HEK293 (cell line): ENCODE data around the gene HMG20A.

Experiments
- CTCF ChIA-PET: fragments of 350-600 bp; formaldehyde crosslinking; extraction: SDS; loops from one replicate; lab custom pipeline; 2021; ENCODE audit warnings: antibody characterized with exemption; lab: Yijun Ruan, JAX
- POLR2A ChIA-PET: fragments of 300-600 bp; formaldehyde crosslinking; extraction: SDS; loops from one replicate; lab custom pipeline; 2020; ENCODE audit warnings: antibody characterized with exemption, inconsistent platforms; lab: Yijun Ruan, JAX
- H3K27ac ChIP-seq: fragments of 200-500 bp; sonication (Bioruptor generic); 2 replicates; pipeline ENCODE4 v1.5.1; 2014; ENCODE audit warnings: low read depth, low read length, control low read depth, inconsistent platforms; ENCODE audit errors: extremely low read depth
- H3K36me3 ChIP-seq, 2 experiments: fragments of 200-500 bp in 1 of 2; sonication (Bioruptor generic) in 1 of 2; 1 replicate in 1 of 2; 2 replicates in 1 of 2; pipeline ENCODE4 v1.5.1; 2014 to 2017; ENCODE audit warnings: inconsistent platforms in 2 of 2, low read length in 2 of 2; ENCODE audit not compliant: control insufficient read depth in 2 of 2, insufficient read depth in 1 of 2
- H3K4me1 ChIP-seq: fragments of 200-500 bp; sonication (Bioruptor generic); 2 replicates; pipeline ENCODE4 v1.5.1; 2014; ENCODE audit warnings: mild to moderate bottlenecking, low read length, inconsistent platforms; ENCODE audit not compliant: control insufficient read depth, insufficient read depth
- H3K4me3 ChIP-seq: 2 replicates; pipeline ENCODE4 v1.5.1; 2011; ENCODE audit warnings: low read depth, mild to moderate bottlenecking, control low read depth, low read length, moderate library complexity
- H3K9me3 ChIP-seq: fragments of 200-500 bp; sonication (Bioruptor generic); 2 replicates; pipeline ENCODE4 v1.5.1; 2014; ENCODE audit warnings: low read depth, low read length, inconsistent platforms; ENCODE audit not compliant: control insufficient read depth, insufficient read depth
- ZBTB26 ChIP-seq: fragments of 450-650 bp; formaldehyde crosslinking; optimal IDR thresholded peaks from 2 replicates; pipeline ENCODE3; 2016; ENCODE audit warnings: missing biosample characterization, mild to moderate bottlenecking, missing genetic modification characterization
- ZNF138 ChIP-seq: fragments of 450-650 bp; formaldehyde crosslinking; IDR thresholded peaks from 2 replicates; pipeline ENCODE4 v1.5.1; 2016; ENCODE audit warnings: missing biosample characterization, missing genetic modification characterization, borderline replicate concordance
- ZNF146 ChIP-seq: fragments of 450-650 bp; formaldehyde crosslinking; IDR thresholded peaks from 2 replicates; pipeline ENCODE4 v1.5.1; 2016; ENCODE audit warnings: missing biosample characterization, missing genetic modification characterization
- ZNF155 ChIP-seq: fragments of 450-650 bp; formaldehyde crosslinking; IDR thresholded peaks from 2 replicates; pipeline ENCODE4 v1.5.1; 2016; ENCODE audit warnings: missing biosample characterization, missing genetic modification characterization
- ZNF157 ChIP-seq: fragments of 450-650 bp; formaldehyde crosslinking; IDR thresholded peaks from 2 replicates; pipeline ENCODE4 v1.5.1; 2016; ENCODE audit warnings: missing biosample characterization, missing genetic modification characterization
- ZNF248 ChIP-seq: fragments of 450-650 bp; formaldehyde crosslinking; IDR thresholded peaks from 2 replicates; pipeline ENCODE4 v1.5.1; 2017; ENCODE audit warnings: missing biosample characterization, missing genetic modification characterization
- ZNF280D ChIP-seq: fragments of 450-650 bp; formaldehyde crosslinking; IDR thresholded peaks from 2 replicates; pipeline ENCODE4 v1.5.1; 2016; ENCODE audit warnings: missing biosample characterization, missing genetic modification characterization
- ZNF404 ChIP-seq: fragments of 450-650 bp; formaldehyde crosslinking; IDR thresholded peaks from 2 replicates; pipeline ENCODE4 v1.5.1; 2017; ENCODE audit warnings: missing biosample characterization, missing genetic modification characterization
- ZNF580 ChIP-seq: fragments of 450-650 bp; formaldehyde crosslinking; IDR thresholded peaks from 2 replicates; pipeline ENCODE4 v1.5.1; 2016; ENCODE audit warnings: missing biosample characterization, missing genetic modification characterization
- ZNF629 ChIP-seq: fragments of 450-650 bp; formaldehyde crosslinking; IDR thresholded peaks from 2 replicates; pipeline ENCODE4 v1.5.1; 2017; ENCODE audit warnings: missing biosample characterization, missing genetic modification characterization
- ZNF658 ChIP-seq: fragments of 450-650 bp; formaldehyde crosslinking; IDR thresholded peaks from 2 replicates; pipeline ENCODE4; 2016; ENCODE audit warnings: missing biosample characterization, missing genetic modification characterization
- TF ChIP-seq, protein P1 (sequence below): fragments of 450-650 bp; formaldehyde crosslinking; IDR thresholded peaks from 2 replicates; pipeline ENCODE4 v1.5.1; 2016; ENCODE audit warnings: missing biosample characterization, missing genetic modification characterization

Gene HMG20A

DNA sequence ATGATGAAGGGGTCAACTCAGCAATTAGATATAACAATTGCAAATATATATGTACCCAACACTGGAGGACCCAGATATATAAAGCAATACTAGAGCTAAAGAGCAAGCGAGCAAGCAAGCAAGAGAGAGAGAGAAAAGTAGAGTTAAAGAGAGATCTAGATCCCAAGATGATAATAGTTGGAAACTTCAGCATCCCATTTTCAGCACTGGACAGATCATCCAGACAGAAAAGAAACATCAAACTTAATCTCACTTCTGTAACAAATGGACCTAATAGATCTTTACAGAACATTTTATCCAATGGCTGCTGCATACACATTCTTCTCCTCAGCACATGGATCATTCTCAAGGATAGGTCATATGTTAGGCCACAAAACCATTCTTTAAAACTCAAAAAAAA lies 24.0 kb upstream of the HMG20A start:
- no peak for TF ChIP-seq ZNF155
- TF ChIP-seq, protein P1, sequence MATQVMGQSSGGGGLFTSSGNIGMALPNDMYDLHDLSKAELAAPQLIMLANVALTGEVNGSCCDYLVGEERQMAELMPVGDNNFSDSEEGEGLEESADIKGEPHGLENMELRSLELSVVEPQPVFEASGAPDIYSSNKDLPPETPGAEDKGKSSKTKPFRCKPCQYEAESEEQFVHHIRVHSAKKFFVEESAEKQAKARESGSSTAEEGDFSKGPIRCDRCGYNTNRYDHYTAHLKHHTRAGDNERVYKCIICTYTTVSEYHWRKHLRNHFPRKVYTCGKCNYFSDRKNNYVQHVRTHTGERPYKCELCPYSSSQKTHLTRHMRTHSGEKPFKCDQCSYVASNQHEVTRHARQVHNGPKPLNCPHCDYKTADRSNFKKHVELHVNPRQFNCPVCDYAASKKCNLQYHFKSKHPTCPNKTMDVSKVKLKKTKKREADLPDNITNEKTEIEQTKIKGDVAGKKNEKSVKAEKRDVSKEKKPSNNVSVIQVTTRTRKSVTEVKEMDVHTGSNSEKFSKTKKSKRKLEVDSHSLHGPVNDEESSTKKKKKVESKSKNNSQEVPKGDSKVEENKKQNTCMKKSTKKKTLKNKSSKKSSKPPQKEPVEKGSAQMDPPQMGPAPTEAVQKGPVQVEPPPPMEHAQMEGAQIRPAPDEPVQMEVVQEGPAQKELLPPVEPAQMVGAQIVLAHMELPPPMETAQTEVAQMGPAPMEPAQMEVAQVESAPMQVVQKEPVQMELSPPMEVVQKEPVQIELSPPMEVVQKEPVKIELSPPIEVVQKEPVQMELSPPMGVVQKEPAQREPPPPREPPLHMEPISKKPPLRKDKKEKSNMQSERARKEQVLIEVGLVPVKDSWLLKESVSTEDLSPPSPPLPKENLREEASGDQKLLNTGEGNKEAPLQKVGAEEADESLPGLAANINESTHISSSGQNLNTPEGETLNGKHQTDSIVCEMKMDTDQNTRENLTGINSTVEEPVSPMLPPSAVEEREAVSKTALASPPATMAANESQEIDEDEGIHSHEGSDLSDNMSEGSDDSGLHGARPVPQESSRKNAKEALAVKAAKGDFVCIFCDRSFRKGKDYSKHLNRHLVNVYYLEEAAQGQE, result peak; percentile 76
- no peak for TF ChIP-seq ZNF658 (tag by site-specific recombination)
- TF ChIP-seq ZBTB26, result no peak
- TF ChIP-seq ZNF404, result no peak
- Histone ChIP-seq H3K9me3 (no peaks in the 10 kb centered on the region), H3K4me1 (no peaks in the 10 kb centered on the region), H3K27ac (no peak overlapping the region), H3K36me3 (no peaks in the 10 kb centered on the region), H3K4me3 (no peak overlapping the region)
- CTCF ChIA-PET, result interaction anchor here (0.5 kb wide), 1 partner anchor 145 kb away, joined by 3 read pairs; no protein-coding TSS in a partner anchor
- POLR2A ChIA-PET, result no interaction called here

GRCh38 chr15:77398927-77399326 lies 21.8 kb upstream of the HMG20A start:
- no peak for TF ChIP-seq ZNF138 (tag by site-specific recombination)
- peak; percentile 99 for TF ChIP-seq ZNF248 (tag by site-specific recombination)
- Histone ChIP-seq H3K27ac (no peak overlapping the region), H3K4me3 (no peak overlapping the region), H3K4me1 (no peaks in the 10 kb centered on the region), H3K9me3 (no peaks in the 10 kb centered on the region), H3K36me3 (no peaks in the 10 kb centered on the region)
- ChIA-PET CTCF (no interaction called here), POLR2A (no interaction called here)

DNA sequence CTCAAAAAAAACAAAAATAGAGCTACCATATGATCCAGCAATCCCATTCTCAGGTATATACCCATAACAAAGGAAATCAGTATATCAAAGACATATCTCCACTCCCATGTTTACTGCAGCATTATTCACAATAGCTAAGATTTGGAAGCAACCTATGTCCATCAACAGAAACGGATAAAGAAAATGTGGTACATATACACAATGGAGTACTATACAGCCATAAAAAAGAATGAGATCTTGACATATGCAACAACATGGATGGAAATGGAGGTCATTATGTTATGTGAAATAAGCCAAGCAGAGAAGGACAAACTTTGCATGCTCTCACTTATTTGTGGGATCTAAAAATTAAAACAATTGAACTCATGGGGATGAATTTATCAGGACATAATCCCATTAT lies 20.4 kb upstream of the HMG20A start:
- Histone ChIP-seq H3K4me1 (peaks cover 1% of the 10 kb centered on the region; the same call in 1 of the 2 replicates), H3K4me3 (no peak overlapping the region)
- TF ChIP-seq ZNF629 (no peak), ZNF146 (tag by site-specific recombination) (peak; percentile 99), ZNF280D (tag by site-specific recombination) (peak; percentile 91; the same call in 1 of the 2 replicates), ZNF580 (tag by site-specific recombination) (peak; percentile 93), ZNF157 (tag by site-specific recombination) (no peak)
- TF ChIP-seq, all 188 proteins: peak for 3
- ChIA-PET POLR2A (no interaction called here), CTCF (interaction anchor here (1.2 kb wide), 1 partner anchor 90 kb away, joined by 3 read pairs; no protein-coding TSS in a partner anchor)
- Histone ChIP-seq H3K27ac (no peak overlapping the region), H3K36me3 (no peaks in the 10 kb centered on the region), H3K9me3 (no peaks in the 10 kb centered on the region)
